Neural cell (in vitro differentiated cells): ENCODE results near the gene AGR2. TPM values are rescaled to one million over a fixed set of nuclear protein-coding genes. Genes with fewer than 3 reads are reported as not detected.

ENCODE experiments used
- H2AFZ ChIP-seq: fragments of 200-600, 300-800 bp; sonication (generic), shearing (Covaris generic); 2 replicates; pipeline ENCODE4 v1.6.0; 2014; ENCODE audit warnings: low read depth, mild to moderate bottlenecking, antibody characterized with exemption, low read length, moderate library complexity
- H3F3A ChIP-seq: fragments of 200-600 bp; shearing (Covaris generic); 2 replicates; pipeline ENCODE4 v1.6.1; 2016; ENCODE audit warnings: mild to moderate bottlenecking, moderate library complexity, mixed read lengths, antibody characterized with exemption, low read length; ENCODE audit not compliant: insufficient read depth, poor library complexity, severe bottlenecking
- H3K27ac ChIP-seq: fragments of 200-600, 300-800 bp; sonication (generic), shearing (Covaris generic); 2 replicates; pipeline ENCODE4 v1.5.1; 2014; ENCODE audit warnings: mild to moderate bottlenecking, low read length, moderate library complexity
- H3K27me3 ChIP-seq: fragments of 300-800, 200-600 bp; sonication (generic), shearing (Covaris generic); 2 replicates; pipeline ENCODE4 v1.6.0; 2014; ENCODE audit warnings: mild to moderate bottlenecking, low read depth, low read length, moderate library complexity; ENCODE audit not compliant: insufficient read depth
- H3K36me3 ChIP-seq: fragments of 300-800, 200-600 bp; sonication (generic), shearing (Covaris generic); 2 replicates; pipeline ENCODE4 v1.5.1; 2014; ENCODE audit warnings: mild to moderate bottlenecking, antibody characterized with exemption, low read length, moderate library complexity; ENCODE audit not compliant: insufficient read depth
- H3K4me2 ChIP-seq: fragments of 300-800, 200-600 bp; sonication (generic), shearing (Covaris generic); 2 replicates; pipeline ENCODE4 v1.6.0; 2014; ENCODE audit warnings: mild to moderate bottlenecking, low read length
- H3K4me3 ChIP-seq: fragments of 300-800, 200-600 bp; sonication (generic), shearing (Covaris generic); 2 replicates; pipeline ENCODE4 v1.5.1; 2014; ENCODE audit warnings: mild to moderate bottlenecking, low read length, moderate library complexity
- H3K79me2 ChIP-seq: fragments of 200-600 bp; shearing (Covaris generic); replicated peaks from 2 replicates; pipeline ENCODE4 v1.6.0; 2014; ENCODE audit warnings: mild to moderate bottlenecking, low read length, moderate library complexity; ENCODE audit not compliant: insufficient read depth
- H3K9ac ChIP-seq: fragments of 300-800, 200-600 bp; sonication (generic), shearing (Covaris generic); 2 replicates; pipeline ENCODE4 v1.6.1; 2016; ENCODE audit warnings: mild to moderate bottlenecking, low read length, mixed read lengths
- H3K9me2 ChIP-seq: fragments of 200-600 bp; shearing (Covaris generic); 2 replicates; pipeline ENCODE4 v1.6.1; 2016; ENCODE audit warnings: mild to moderate bottlenecking, low read length, mixed read lengths; ENCODE audit not compliant: insufficient read depth
- H3K9me3 ChIP-seq: fragments of 200-600, 300-800 bp; sonication (generic), shearing (Covaris generic); 2 replicates; pipeline ENCODE4 v1.6.1; 2016; ENCODE audit warnings: mild to moderate bottlenecking, mixed run types, low read length, moderate library complexity, mixed read lengths
- H4K20me1 ChIP-seq: fragments of 200-600 bp; shearing (Covaris generic); 2 replicates; pipeline ENCODE4 v1.6.1; 2016; ENCODE audit warnings: mild to moderate bottlenecking, mixed run types; ENCODE audit not compliant: insufficient read depth
- CTCF ChIP-seq: fragments of 450-650 bp; IDR thresholded peaks from 2 replicates; pipeline ENCODE4 v1.5.1; 2014; ENCODE audit warnings: antibody characterized with exemption, mild to moderate bottlenecking, moderate library complexity; ENCODE audit not compliant: poor library complexity, severe bottlenecking
- EP300 ChIP-seq: fragments of 450-650 bp; conservative IDR thresholded peaks from 2 replicates; pipeline ENCODE4 v1.6.1; 2014; ENCODE audit warnings: antibody characterized with exemption, mild to moderate bottlenecking, moderate library complexity; ENCODE audit not compliant: poor library complexity, severe bottlenecking
- EZH2 ChIP-seq: fragments of 200-600, 300-800 bp; shearing (Covaris generic), sonication (generic); IDR thresholded peaks from 2 replicates; pipeline ENCODE4 v1.6.1; 2014; ENCODE audit warnings: antibody characterized with exemption, low read length, borderline replicate concordance, mild to moderate bottlenecking; ENCODE audit not compliant: insufficient read depth, poor library complexity, severe bottlenecking
- MXI1 ChIP-seq: fragments of 450-650 bp; conservative IDR thresholded peaks from 2 replicates; pipeline ENCODE4 v1.6.1; 2014; ENCODE audit warnings: antibody characterized with exemption, mild to moderate bottlenecking; ENCODE audit not compliant: poor library complexity, severe bottlenecking
- POLR2AphosphoS5 ChIP-seq: IDR thresholded peaks from 2 replicates; pipeline ENCODE4 v1.6.1; 2012
- RAD21 ChIP-seq: fragments of 450-650 bp; conservative IDR thresholded peaks from 2 replicates; pipeline ENCODE4 v1.6.1; 2014; ENCODE audit warnings: antibody characterized with exemption, mild to moderate bottlenecking, moderate library complexity
- SMC3 ChIP-seq: fragments of 450-650 bp; conservative IDR thresholded peaks from 2 replicates; pipeline ENCODE4 v1.6.1; 2014; ENCODE audit warnings: antibody characterized with exemption, mild to moderate bottlenecking, moderate library complexity; ENCODE audit not compliant: poor library complexity
- TAF1 ChIP-seq: IDR thresholded peaks from 2 replicates; pipeline ENCODE4 v1.6.1; 2012; ENCODE audit warnings: low read depth
- polyA plus RNA-seq: library from polyadenylated mRNA; depleted of rRNA; stranded (reverse); fragments of >200 nt; gene quantifications from 2 replicates; pipeline ENCODE4 v1.2.3, GENCODE V29; 2014
- TF ChIP-seq, protein P1 (sequence below): IDR thresholded peaks from 2 replicates; pipeline ENCODE4 v1.6.1; 2012; ENCODE audit warnings: borderline replicate concordance

Gene AGR2
- polyA plus RNA-seq, 1 donor from 2014 or later = not detected

- Histone ChIP-seq H3K79me2 (peaks cover 15% of the 10 kb centered on the region), H3K27ac (no peak overlapping the region), H2AFZ (no peak overlapping the region), H3K9me2 (no peaks in the 10 kb centered on the region), H3K9ac (no peak overlapping the region), H3K4me2 (no peak overlapping the region), H4K20me1 (no peaks in the 10 kb centered on the region), H3K36me3 (no peaks in the 10 kb centered on the region), H3F3A (no peaks in the 10 kb centered on the region), H3K9me3 (no peaks in the 10 kb centered on the region), H3K4me3 (no peak overlapping the region), H3K27me3 (no peaks in the 10 kb centered on the region)
- no peak for TF ChIP-seq MXI1
- no peak for TF ChIP-seq TAF1
- no peak for TF ChIP-seq EZH2
- TF ChIP-seq, protein P1, sequence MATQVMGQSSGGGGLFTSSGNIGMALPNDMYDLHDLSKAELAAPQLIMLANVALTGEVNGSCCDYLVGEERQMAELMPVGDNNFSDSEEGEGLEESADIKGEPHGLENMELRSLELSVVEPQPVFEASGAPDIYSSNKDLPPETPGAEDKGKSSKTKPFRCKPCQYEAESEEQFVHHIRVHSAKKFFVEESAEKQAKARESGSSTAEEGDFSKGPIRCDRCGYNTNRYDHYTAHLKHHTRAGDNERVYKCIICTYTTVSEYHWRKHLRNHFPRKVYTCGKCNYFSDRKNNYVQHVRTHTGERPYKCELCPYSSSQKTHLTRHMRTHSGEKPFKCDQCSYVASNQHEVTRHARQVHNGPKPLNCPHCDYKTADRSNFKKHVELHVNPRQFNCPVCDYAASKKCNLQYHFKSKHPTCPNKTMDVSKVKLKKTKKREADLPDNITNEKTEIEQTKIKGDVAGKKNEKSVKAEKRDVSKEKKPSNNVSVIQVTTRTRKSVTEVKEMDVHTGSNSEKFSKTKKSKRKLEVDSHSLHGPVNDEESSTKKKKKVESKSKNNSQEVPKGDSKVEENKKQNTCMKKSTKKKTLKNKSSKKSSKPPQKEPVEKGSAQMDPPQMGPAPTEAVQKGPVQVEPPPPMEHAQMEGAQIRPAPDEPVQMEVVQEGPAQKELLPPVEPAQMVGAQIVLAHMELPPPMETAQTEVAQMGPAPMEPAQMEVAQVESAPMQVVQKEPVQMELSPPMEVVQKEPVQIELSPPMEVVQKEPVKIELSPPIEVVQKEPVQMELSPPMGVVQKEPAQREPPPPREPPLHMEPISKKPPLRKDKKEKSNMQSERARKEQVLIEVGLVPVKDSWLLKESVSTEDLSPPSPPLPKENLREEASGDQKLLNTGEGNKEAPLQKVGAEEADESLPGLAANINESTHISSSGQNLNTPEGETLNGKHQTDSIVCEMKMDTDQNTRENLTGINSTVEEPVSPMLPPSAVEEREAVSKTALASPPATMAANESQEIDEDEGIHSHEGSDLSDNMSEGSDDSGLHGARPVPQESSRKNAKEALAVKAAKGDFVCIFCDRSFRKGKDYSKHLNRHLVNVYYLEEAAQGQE = no peak
- TF ChIP-seq EP300 = no peak
- no peak for TF ChIP-seq CTCF
Observed at GRCh38 chr7:16778476-16778875, 26.3 kb downstream of the AGR2 start.

DNA sequence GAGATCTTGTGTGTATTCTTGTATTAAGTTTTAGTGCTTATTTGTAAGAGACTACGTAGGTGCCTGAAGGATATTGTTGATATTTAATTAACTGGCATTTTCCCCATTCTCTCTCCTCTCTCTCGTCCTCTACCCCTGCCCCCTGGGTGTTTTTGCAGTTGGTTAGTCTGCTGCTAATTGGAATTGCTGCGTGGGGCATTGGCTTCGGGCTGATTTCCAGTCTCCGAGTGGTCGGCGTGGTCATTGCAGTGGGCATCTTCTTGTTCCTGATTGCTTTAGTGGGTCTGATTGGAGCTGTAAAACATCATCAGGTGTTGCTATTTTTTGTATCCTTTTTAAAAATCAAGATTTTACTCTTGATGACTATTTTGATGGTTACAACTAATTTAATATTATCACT, 28.7 kb downstream of the AGR2 start:
- Histone ChIP-seq H3K79me2 (peaks cover 23% of the 10 kb centered on the region), H3K9me3 (no peaks in the 10 kb centered on the region), H4K20me1 (no peaks in the 10 kb centered on the region), H3K27ac (no peak overlapping the region), H3K36me3 (no peaks in the 10 kb centered on the region), H3K27me3 (no peaks in the 10 kb centered on the region), H2AFZ (no peak overlapping the region), H3K9ac (no peak overlapping the region), H3K4me2 (no peak overlapping the region), H3K4me3 (no peak overlapping the region), H3K9me2 (no peaks in the 10 kb centered on the region), H3F3A (no peaks in the 10 kb centered on the region)
- TF ChIP-seq MXI1 = no peak
- no peak for TF ChIP-seq POLR2AphosphoS5
- TF ChIP-seq TAF1 = no peak
- no peak for TF ChIP-seq SMC3
- no peak for TF ChIP-seq RAD21
- TF ChIP-seq EP300 = no peak

GRCh38 chr7:16774986-16775385, 29.8 kb downstream of the AGR2 start:
- H3K9ac ChIP-seq = no peak overlapping the region
- H3K27me3 ChIP-seq = no peaks in the 10 kb centered on the region
- no peaks in the 10 kb centered on the region for H4K20me1 ChIP-seq
- H3K27ac ChIP-seq = no peak overlapping the region
- H3K9me2 ChIP-seq = no peaks in the 10 kb centered on the region
- H3F3A ChIP-seq = no peaks in the 10 kb centered on the region
- no peaks in the 10 kb centered on the region for H3K9me3 ChIP-seq
- H3K4me2 ChIP-seq = no peak overlapping the region
- H3K79me2 ChIP-seq = peaks cover 31% of the 10 kb centered on the region
- TF ChIP-seq CTCF (no peak), EP300 (no peak), SMC3 (no peak), RAD21 (no peak), TAF1 (no peak), POLR2AphosphoS5 (no peak), EZH2 (no peak), MXI1 (no peak)
- TF ChIP-seq, protein P1 = no peak
- H3K36me3 ChIP-seq = no peaks in the 10 kb centered on the region
- H3K4me3 ChIP-seq = no peak overlapping the region
- no peak overlapping the region for H2AFZ ChIP-seq
